Astrocyte (in vitro differentiated cells and primary cell): ENCODE measurements around the gene DIP2A.

Source experiments
- EZH2 ChIP-seq: IDR thresholded peaks from 2 replicates; pipeline ENCODE4 v1.6.1; 2012; ENCODE audit warnings: mild to moderate bottlenecking, low read length, inconsistent platforms; ENCODE audit not compliant: insufficient read depth
- TF ChIP-seq, protein P1 (sequence below): IDR thresholded peaks from 2 replicates; pipeline ENCODE4 v1.5.1; 2011; ENCODE audit warnings: low read depth, mild to moderate bottlenecking, inconsistent platforms, low read length, moderate library complexity; ENCODE audit not compliant: insufficient read depth

DNA sequence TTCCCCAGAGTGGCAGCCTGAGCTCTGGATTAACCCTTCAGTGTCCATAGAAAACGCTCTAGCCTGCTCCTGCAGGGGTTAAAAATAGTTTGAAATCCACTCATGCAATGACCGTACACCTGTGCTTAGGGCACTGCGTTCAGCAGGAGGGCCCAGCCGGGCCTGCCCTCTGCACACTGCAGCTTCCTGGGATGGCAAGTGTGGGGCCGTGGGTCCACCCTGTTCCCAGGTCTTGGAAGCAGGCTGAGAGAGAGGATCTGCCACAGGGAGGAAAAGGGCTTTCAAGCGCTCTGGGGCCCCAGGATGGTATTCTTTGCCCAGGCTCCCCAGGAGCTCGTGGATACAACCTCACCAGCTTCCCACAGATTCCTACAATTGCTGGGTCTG, 147.7 kb downstream of the DIP2A start:
- TF ChIP-seq, protein P1, sequence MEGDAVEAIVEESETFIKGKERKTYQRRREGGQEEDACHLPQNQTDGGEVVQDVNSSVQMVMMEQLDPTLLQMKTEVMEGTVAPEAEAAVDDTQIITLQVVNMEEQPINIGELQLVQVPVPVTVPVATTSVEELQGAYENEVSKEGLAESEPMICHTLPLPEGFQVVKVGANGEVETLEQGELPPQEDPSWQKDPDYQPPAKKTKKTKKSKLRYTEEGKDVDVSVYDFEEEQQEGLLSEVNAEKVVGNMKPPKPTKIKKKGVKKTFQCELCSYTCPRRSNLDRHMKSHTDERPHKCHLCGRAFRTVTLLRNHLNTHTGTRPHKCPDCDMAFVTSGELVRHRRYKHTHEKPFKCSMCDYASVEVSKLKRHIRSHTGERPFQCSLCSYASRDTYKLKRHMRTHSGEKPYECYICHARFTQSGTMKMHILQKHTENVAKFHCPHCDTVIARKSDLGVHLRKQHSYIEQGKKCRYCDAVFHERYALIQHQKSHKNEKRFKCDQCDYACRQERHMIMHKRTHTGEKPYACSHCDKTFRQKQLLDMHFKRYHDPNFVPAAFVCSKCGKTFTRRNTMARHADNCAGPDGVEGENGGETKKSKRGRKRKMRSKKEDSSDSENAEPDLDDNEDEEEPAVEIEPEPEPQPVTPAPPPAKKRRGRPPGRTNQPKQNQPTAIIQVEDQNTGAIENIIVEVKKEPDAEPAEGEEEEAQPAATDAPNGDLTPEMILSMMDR = no peak
- no peak for TF ChIP-seq EZH2
